Neural cell (in vitro differentiated cells): Measurements from ENCODE around the gene PSMA6.

Experiments
- EP300 ChIP-seq: fragments of 450-650 bp; conservative IDR thresholded peaks from 2 replicates; pipeline ENCODE4 v1.6.1; 2014; ENCODE audit warnings: antibody characterized with exemption, mild to moderate bottlenecking, moderate library complexity; ENCODE audit not compliant: poor library complexity, severe bottlenecking
- EZH2 ChIP-seq: fragments of 200-600, 300-800 bp; shearing (Covaris generic), sonication (generic); IDR thresholded peaks from 2 replicates; pipeline ENCODE4 v1.6.1; 2014; ENCODE audit warnings: antibody characterized with exemption, low read length, borderline replicate concordance, mild to moderate bottlenecking; ENCODE audit not compliant: insufficient read depth, poor library complexity, severe bottlenecking
- MXI1 ChIP-seq: fragments of 450-650 bp; conservative IDR thresholded peaks from 2 replicates; pipeline ENCODE4 v1.6.1; 2014; ENCODE audit warnings: antibody characterized with exemption, mild to moderate bottlenecking; ENCODE audit not compliant: poor library complexity, severe bottlenecking
- POLR2AphosphoS5 ChIP-seq: IDR thresholded peaks from 2 replicates; pipeline ENCODE4 v1.6.1; 2012
- RAD21 ChIP-seq: fragments of 450-650 bp; conservative IDR thresholded peaks from 2 replicates; pipeline ENCODE4 v1.6.1; 2014; ENCODE audit warnings: antibody characterized with exemption, mild to moderate bottlenecking, moderate library complexity
- SMC3 ChIP-seq: fragments of 450-650 bp; conservative IDR thresholded peaks from 2 replicates; pipeline ENCODE4 v1.6.1; 2014; ENCODE audit warnings: antibody characterized with exemption, mild to moderate bottlenecking, moderate library complexity; ENCODE audit not compliant: poor library complexity
- TAF1 ChIP-seq: IDR thresholded peaks from 2 replicates; pipeline ENCODE4 v1.6.1; 2012; ENCODE audit warnings: low read depth
- TF ChIP-seq, protein P1 (sequence below): fragments of 450-650 bp; IDR thresholded peaks from 2 replicates; pipeline ENCODE4 v1.5.1; 2014; ENCODE audit warnings: antibody characterized with exemption, mild to moderate bottlenecking, moderate library complexity; ENCODE audit not compliant: poor library complexity, severe bottlenecking
- TF ChIP-seq, protein P2 (sequence below): IDR thresholded peaks from 2 replicates; pipeline ENCODE4 v1.6.1; 2012; ENCODE audit warnings: borderline replicate concordance

DNA sequence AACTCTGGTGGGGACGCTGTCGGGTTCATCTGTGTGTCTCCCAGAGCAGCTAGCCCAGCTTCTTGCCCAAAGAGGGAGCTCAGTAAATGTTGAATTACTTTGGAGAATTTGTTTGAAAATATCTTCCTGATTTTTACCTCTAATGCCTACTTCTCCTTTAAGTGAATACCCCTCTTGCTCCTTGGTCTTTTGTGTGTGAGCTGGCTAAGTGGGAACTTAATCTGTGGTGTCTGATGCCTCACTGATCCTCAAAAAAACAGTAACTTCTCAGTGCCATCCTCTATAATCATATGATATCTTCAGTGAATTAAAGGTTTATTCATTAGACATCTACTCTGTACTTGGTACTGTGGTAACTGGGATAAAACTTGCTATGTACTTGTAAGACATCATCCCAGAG is 7.7 kb upstream of the PSMA6 start:
- TF ChIP-seq MXI1 (no peak), TAF1 (no peak), EP300 (no peak), RAD21 (no peak), POLR2AphosphoS5 (no peak), SMC3 (no peak), EZH2 (no peak)
- TF ChIP-seq, protein P1, sequence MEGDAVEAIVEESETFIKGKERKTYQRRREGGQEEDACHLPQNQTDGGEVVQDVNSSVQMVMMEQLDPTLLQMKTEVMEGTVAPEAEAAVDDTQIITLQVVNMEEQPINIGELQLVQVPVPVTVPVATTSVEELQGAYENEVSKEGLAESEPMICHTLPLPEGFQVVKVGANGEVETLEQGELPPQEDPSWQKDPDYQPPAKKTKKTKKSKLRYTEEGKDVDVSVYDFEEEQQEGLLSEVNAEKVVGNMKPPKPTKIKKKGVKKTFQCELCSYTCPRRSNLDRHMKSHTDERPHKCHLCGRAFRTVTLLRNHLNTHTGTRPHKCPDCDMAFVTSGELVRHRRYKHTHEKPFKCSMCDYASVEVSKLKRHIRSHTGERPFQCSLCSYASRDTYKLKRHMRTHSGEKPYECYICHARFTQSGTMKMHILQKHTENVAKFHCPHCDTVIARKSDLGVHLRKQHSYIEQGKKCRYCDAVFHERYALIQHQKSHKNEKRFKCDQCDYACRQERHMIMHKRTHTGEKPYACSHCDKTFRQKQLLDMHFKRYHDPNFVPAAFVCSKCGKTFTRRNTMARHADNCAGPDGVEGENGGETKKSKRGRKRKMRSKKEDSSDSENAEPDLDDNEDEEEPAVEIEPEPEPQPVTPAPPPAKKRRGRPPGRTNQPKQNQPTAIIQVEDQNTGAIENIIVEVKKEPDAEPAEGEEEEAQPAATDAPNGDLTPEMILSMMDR: no peak
- TF ChIP-seq, protein P2, sequence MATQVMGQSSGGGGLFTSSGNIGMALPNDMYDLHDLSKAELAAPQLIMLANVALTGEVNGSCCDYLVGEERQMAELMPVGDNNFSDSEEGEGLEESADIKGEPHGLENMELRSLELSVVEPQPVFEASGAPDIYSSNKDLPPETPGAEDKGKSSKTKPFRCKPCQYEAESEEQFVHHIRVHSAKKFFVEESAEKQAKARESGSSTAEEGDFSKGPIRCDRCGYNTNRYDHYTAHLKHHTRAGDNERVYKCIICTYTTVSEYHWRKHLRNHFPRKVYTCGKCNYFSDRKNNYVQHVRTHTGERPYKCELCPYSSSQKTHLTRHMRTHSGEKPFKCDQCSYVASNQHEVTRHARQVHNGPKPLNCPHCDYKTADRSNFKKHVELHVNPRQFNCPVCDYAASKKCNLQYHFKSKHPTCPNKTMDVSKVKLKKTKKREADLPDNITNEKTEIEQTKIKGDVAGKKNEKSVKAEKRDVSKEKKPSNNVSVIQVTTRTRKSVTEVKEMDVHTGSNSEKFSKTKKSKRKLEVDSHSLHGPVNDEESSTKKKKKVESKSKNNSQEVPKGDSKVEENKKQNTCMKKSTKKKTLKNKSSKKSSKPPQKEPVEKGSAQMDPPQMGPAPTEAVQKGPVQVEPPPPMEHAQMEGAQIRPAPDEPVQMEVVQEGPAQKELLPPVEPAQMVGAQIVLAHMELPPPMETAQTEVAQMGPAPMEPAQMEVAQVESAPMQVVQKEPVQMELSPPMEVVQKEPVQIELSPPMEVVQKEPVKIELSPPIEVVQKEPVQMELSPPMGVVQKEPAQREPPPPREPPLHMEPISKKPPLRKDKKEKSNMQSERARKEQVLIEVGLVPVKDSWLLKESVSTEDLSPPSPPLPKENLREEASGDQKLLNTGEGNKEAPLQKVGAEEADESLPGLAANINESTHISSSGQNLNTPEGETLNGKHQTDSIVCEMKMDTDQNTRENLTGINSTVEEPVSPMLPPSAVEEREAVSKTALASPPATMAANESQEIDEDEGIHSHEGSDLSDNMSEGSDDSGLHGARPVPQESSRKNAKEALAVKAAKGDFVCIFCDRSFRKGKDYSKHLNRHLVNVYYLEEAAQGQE: no peak
